GM19035 (cell line): Measurements from ENCODE around the gene MACROD1.

ENCODE experiments used
- ATAC-seq: cut with Tn5 transposase; IDR thresholded peaks from one replicate; pipeline ENCODE4 v1.9.1; 2021; ENCODE audit not compliant: unreplicated experiment

Gene MACROD1

GRCh38 chr11:64038500-64038899 lies 127.4 kb downstream of the MACROD1 start:
- no peak for ATAC-seq

DNA sequence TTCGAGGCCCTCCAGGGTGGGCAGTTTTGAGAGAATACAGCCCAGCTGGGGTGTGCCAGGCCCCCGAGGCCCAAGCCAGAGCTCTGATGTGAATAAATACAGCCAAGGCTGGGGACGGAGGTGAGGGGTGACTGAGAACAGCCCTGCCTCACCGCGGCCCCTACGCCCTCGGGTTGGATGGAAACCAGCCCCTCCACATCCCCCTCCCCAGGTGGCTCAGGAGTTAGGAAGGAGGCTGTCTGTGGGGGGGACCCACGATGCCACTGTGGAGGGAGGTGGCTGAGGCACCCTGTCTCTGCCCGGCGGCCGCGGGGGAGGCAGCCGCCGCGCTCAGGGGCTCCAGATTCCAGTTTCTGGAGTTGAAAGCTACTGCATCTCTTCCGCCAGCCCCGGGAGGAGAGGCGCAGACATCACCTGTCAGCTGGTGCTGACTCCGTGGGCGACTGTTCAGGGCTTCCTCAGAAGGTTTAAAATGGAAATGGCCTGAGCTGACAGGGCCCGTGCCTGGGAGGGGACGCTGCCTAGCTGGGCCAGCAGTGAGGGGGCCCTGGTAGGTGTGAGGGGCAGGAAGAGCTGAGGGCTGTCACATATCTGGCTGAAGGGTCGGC lies 128.8 kb downstream of the MACROD1 start:
- no peak for ATAC-seq

- ATAC-seq, result no peak
Measured at GRCh38 chr11:64036087-64037026, 129.6 kb downstream of the MACROD1 start.

GRCh38 chr11:64035576-64035975 lies 130.3 kb downstream of the MACROD1 start, which contains the start of gene FLRT1:
Gene FLRT1, plus strand, starts transcription at chr11:64035931. Its CDS starts 80,337 bp downstream, at chr11:64116268.
- no peak for ATAC-seq

- ATAC-seq, result no peak
Measured at GRCh38 chr11:64035081-64035524, 130.8 kb downstream of the MACROD1 start.

- no peak for ATAC-seq
Measured at GRCh38 chr11:64034411-64034811, 131.5 kb downstream of the MACROD1 start.

DNA sequence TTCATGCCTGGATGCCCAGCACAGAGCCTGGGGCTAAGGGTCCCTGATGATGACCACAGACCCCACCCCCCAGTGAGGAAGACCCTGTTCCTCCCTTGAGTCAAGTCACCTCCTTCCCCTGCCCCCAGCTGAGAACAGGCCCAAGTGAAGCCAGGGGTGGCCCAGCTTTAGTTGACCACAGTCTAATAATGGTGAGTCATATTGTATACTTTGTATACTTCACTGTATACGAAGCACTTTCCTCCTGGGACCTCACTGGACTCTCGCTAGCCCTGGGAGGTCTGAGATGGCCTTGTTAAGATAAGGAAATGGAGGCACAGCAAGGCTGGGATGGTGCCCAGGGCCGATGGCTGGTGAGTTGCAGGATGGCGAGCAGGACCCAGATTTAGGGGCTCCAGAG lies 133.9 kb downstream of the MACROD1 start:
- no peak for ATAC-seq

DNA sequence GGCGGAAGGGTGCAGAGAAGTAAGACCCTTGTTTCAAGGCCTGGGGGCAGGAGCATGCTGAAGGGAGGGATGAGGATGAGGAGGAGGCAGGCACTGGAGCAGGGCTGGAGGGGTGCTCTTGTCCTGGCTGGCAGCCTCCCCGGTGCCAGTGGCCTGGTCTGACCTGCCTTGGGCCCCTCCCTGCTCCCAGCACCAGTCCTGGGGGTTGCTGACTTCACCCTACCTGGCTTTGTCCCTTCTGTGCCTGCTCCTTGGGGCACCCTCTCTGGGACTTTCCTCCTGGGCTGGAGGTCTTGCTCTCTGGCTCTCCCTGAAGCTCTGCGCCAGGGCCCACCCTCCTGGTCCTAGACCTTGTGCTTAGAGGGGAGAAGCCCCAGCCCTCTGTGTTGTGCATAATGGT lies 134.9 kb downstream of the MACROD1 start:
- ATAC-seq, result no peak

DNA sequence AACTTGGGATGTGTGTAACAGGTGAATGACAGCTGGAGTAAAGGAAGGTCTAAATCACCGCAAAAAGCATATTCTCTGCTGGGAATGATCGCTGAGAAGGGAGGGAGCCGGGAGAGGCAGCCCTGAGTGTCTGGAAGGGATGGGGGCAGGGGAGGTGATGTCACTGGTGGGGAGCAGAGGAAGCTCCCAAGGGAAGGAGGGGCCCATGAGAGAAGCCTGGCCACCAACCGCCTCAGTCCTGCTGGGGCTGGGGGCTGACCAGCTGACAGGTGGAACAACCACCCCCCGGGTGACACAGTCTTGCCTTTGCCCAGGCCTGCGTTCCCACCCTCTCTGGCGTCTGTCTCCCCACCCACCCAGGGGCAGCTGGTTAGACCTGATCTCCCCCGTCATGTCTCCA lies 136.1 kb downstream of the MACROD1 start:
- no peak for ATAC-seq

- no peak for ATAC-seq
Measured at GRCh38 chr11:64028398-64029115, 137.4 kb downstream of the MACROD1 start.

DNA sequence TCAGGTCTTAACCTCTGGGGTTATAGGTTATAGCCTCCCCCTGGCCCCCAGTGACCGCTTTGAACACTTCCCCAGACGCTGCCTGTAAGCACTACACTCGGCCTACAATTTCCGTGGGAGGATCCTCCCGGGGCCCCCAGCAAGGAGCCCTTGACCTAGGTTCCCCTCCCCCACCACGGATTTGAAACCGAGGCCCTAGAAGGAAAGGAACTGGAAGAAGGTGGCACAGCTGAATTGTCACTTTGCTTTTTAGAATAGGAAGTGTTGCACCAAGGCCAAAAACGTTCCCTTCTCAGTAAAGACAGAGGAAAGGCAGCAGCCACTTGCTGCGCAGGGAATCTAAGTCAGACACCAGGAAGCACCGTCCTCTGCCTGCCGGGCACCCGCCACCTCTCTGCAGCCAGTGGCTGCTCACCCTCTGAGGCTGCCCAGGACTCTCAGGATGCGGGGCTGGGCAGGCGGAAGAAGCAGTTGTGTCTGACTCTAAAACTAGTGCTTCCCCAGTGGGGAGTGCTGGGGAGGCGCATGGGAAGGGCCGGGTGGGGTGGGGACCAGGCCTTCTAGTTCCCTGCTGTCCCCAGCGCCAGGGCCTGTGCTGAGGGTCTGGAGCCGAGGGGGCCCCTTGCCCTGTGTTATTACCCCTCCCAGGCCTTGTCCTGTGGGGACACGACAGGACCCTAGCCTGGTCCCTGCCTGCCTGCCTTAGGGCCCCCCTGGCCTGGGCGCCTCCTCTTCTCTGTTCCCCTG lies 138.1 kb downstream of the MACROD1 start:
- no peak for ATAC-seq

DNA sequence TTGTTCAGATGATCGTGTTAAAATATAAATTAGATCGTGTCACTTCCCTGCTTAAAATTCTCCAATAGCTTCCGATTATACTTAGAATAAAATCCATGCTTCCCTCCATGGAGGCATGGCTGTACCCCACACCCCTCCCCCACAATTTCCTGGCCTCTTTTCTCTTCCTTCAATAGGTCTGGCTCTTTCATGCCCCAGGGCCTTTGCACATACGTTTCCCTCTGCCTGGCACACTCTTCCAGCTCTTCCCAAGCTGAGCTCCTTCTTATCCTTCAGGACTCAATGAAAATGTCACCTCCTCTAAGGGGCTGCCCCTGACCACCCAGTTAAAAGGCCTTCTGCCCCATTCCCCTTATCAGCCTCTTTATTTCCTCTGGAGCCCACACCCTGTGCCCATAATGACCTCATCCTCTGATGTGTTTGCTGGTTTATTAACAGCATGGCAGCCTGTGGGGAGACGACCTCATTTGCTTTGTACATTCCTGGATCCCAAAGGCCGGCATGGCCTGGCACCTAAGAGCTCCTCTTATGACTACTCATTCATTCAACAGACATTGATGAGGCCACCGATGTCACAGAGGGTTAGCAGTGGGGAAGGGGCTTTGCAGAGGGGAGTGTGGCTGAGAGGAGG lies 139.2 kb downstream of the MACROD1 start:
- ATAC-seq, result no peak

- no peak for ATAC-seq
Measured at GRCh38 chr11:64025205-64025604, 140.7 kb downstream of the MACROD1 start.

DNA sequence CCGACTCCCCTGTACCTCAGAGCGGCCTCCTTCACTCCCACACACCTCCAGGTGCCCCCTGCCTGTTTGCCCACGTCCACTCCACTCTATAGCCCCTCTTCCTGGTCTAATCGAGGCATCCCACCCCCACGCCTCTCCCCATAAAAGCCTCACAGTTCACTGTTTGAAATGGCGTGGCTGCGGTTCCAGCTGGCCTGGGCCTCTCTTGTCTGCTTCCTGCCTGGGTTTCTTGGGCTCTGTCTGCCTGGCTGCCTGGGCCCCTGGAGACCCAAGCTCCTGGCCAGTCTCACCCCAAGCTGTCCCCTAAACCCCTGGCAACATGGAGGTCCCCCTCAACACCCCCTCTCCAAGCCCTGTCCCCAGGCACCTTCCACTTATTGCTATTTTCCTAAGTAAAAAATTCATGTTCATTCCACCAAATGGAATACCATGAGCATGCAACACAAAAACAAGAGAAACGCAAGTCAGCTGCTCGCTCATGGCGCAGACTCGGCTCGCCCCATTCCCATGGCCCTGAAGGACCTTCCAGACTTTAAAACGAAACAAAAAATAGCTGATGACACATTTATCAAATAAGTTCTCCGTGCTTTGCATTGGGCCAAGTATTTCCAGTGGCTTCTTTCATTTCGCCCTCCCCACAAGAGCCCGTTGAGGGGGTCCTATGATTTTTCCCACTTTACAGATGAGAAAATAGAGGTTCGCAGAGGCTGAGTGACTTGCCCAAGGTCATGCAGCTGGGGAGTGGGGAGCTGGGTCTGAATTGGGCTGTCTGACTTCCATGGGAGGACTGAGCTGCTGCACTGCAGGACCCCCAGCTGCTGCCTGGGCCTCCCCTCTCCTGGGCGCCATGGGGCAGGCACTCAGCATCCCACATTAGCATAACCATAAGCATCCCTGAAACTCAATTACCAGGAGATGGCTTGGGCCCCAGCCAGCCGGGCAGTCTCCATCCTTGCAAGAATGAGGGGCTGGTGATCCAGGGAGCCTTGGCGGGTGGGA lies 141.9 kb downstream of the MACROD1 start:
- no peak for ATAC-seq

GRCh38 chr11:64022125-64022784 lies 143.7 kb downstream of the MACROD1 start:
- no peak for ATAC-seq

- no peak for ATAC-seq
Measured at GRCh38 chr11:64021757-64022093, 144.2 kb downstream of the MACROD1 start.

- ATAC-seq, result no peak
Measured at GRCh38 chr11:64020976-64021756, 144.7 kb downstream of the MACROD1 start.
